HepG2 (cell line): ENCODE results near the gene EPS8L3. TPM values are rescaled to one million over a fixed set of nuclear protein-coding genes. Genes with fewer than 3 reads are reported as not detected.

Experiments used
- ATAC-seq: fragments of 200-7000 bp; cut with Tn5 transposase; 3 replicates; pipeline ENCODE4 v1.9.1; 2020; ENCODE audit warnings: mild to moderate bottlenecking, moderate library complexity
- BruUV-seq: library from RNA; stranded (reverse); fragments of 400-500 nt; replicated peaks from 2 replicates; lab custom pipeline; 2021; lab: Mats Ljungman, UMichigan
- CTCF ChIA-PET: fragments of 300-600 bp; formaldehyde crosslinking; extraction: SDS; loops from one replicate; lab custom pipeline; 2021; ENCODE audit warnings: low total read pairs, inconsistent platforms, low intra/inter-chr PET ratio; lab: Yijun Ruan, JAX
- POLR2A ChIA-PET: fragments of 350-600 bp; sonication (Branson Sonifier 250); formaldehyde crosslinking; loops from one replicate; lab custom pipeline; 2020; ENCODE audit warnings: antibody characterized with exemption, inconsistent platforms; lab: Yijun Ruan, JAX
- DNase-seq: peaks from one replicate; pipeline ENCODE4 v3.0.0-alpha.2; 2015; ENCODE audit warnings: low spot score
- FAIRE-seq: peaks from 3 replicates; lab custom pipeline; 2011; peaks lifted over from hg19 to GRCh38; lab: Jason Lieb, UNC
- H2AFZ ChIP-seq: one replicate; pipeline ENCODE4 v1.6.1; 2011; ENCODE audit warnings: low read length, inconsistent platforms
- H3K27ac ChIP-seq: fragments of 300-600 bp; 3 replicates; pipeline ENCODE4 v1.8.0; 2011; ENCODE audit warnings: mixed run types, mild to moderate bottlenecking, mixed read lengths, low read length, inconsistent platforms; ENCODE audit not compliant: insufficient read depth; ENCODE audit errors: extremely low read length
- H3K27me3 ChIP-seq, 2 experiments: fragments of 200-600 bp in 1 of 2; 2 replicates in 1 of 2; 3 replicates in 1 of 2; pipeline versions ENCODE4 v1.6.0 to v1.8.0; 2011; ENCODE audit warnings: low read length in 2 of 2, mild to moderate bottlenecking in 2 of 2, moderate library complexity in 2 of 2, inconsistent platforms in 1 of 2; ENCODE audit not compliant: insufficient read depth in 2 of 2, control insufficient read depth in 1 of 2
- H3K36me3 ChIP-seq, 2 experiments: fragments of 200-600 bp in 1 of 2; replicated peaks in 1 of 2; 2 replicates in 1 of 2; 3 replicates in 1 of 2; pipeline versions ENCODE4 v1.5.1 to v1.8.0; 2011; ENCODE audit warnings: low read length in 2 of 2, inconsistent platforms in 1 of 2; ENCODE audit not compliant: insufficient read depth in 2 of 2, control insufficient read depth in 1 of 2
- H3K4me1 ChIP-seq: 2 replicates; pipeline ENCODE4 v1.5.1; 2012; ENCODE audit warnings: low read length, inconsistent platforms; ENCODE audit not compliant: insufficient read depth
- H3K4me2 ChIP-seq: 2 replicates; pipeline ENCODE4 v1.6.0; 2011; ENCODE audit warnings: low read depth, low read length, inconsistent platforms
- H3K4me3 ChIP-seq, 3 experiments: fragments of 200-600 bp in 1 of 3; sonication (generic), shearing (Covaris generic) in 1 of 3; replicated peaks in 1 of 3; 2 replicates each; pipeline ENCODE4 v1.5.1; 2011 to 2016; ENCODE audit warnings: low read length in 3 of 3, inconsistent platforms in 2 of 3, low read depth in 2 of 3, mild to moderate bottlenecking in 2 of 3, control low read depth in 1 of 3, mixed read lengths in 1 of 3; ENCODE audit not compliant: insufficient read depth in 1 of 3
- H3K79me2 ChIP-seq: one replicate; pipeline ENCODE4 v1.6.1; 2011; ENCODE audit warnings: low read length, inconsistent platforms; ENCODE audit not compliant: insufficient read depth
- H3K9ac ChIP-seq: 2 replicates; pipeline ENCODE4 v1.6.0; 2011; ENCODE audit warnings: mild to moderate bottlenecking, low read depth, low read length, inconsistent platforms; ENCODE audit not compliant: insufficient read depth
- H3K9me3 ChIP-seq: 2 replicates; pipeline ENCODE4 v1.5.1; 2012; ENCODE audit warnings: mild to moderate bottlenecking, low read length
- H4K20me1 ChIP-seq: 2 replicates; pipeline ENCODE4 v1.6.0; 2011; ENCODE audit warnings: inconsistent platforms, mild to moderate bottlenecking, low read length, moderate library complexity; ENCODE audit not compliant: insufficient read depth
- CTCF ChIP-seq: sonication (generic); formaldehyde crosslinking; IDR thresholded peaks from 2 replicates; pipeline ENCODE4 v1.5.0; 2020; ENCODE audit warnings: mild to moderate bottlenecking, missing genetic modification reagents, moderate library complexity
- JARID2 ChIP-seq: sonication (generic); formaldehyde crosslinking; IDR thresholded peaks from 2 replicates; pipeline ENCODE4 v1.8.1; 2023; ENCODE audit warnings: missing genetic modification reagents, inconsistent platforms; ENCODE audit not compliant: insufficient replicate concordance
- MAFF ChIP-seq: IDR thresholded peaks from 2 replicates; pipeline ENCODE4 v1.6.1; 2011; ENCODE audit warnings: low read depth, low read length, improper control_type of control experiment
- MAFK ChIP-seq, 2 experiments: IDR thresholded peaks in 1 of 2; conservative IDR thresholded peaks in 1 of 2; 2 replicates each; pipeline ENCODE4 v1.6.1; 2011; ENCODE audit warnings: improper control_type of control experiment in 2 of 2, low read length in 2 of 2
- NFRKB ChIP-seq: fragments of 450-650 bp; IDR thresholded peaks from 2 replicates; pipeline ENCODE4 v1.6.1; 2017
- PHB2 ChIP-seq: fragments of 450-650 bp; IDR thresholded peaks from 2 replicates; pipeline ENCODE4 v1.6.1; 2018; ENCODE audit not compliant: partially characterized antibody
- RELA ChIP-seq: sonication (generic); formaldehyde crosslinking; IDR thresholded peaks from 2 replicates; pipeline ENCODE4 v1.4.0; 2020; ENCODE audit warnings: missing genetic modification reagents
- ZMYM4 ChIP-seq: sonication (generic); formaldehyde crosslinking; IDR thresholded peaks from 2 replicates; pipeline ENCODE4 v1.8.1; 2023; ENCODE audit warnings: mild to moderate bottlenecking, missing genetic modification reagents
- ZNF12 ChIP-seq: sonication (generic); formaldehyde crosslinking; IDR thresholded peaks from 2 replicates; pipeline ENCODE4 v1.5.0; 2020; ENCODE audit warnings: missing genetic modification reagents
- ZNF558 ChIP-seq: sonication (generic); formaldehyde crosslinking; IDR thresholded peaks from 2 replicates; pipeline ENCODE4 v1.9.0; 2022; ENCODE audit warnings: mild to moderate bottlenecking, missing genetic modification reagents, borderline replicate concordance
- ZNF644 ChIP-seq: IDR thresholded peaks from 2 replicates; pipeline ENCODE4 v1.6.1; 2016; ENCODE audit warnings: low read depth
- ZNF660 ChIP-seq: sonication (generic); formaldehyde crosslinking; IDR thresholded peaks from 2 replicates; pipeline ENCODE4 v1.5.1; 2020; ENCODE audit warnings: mild to moderate bottlenecking, low read depth, missing genetic modification reagents, borderline replicate concordance
- ZNF704 ChIP-seq: sonication (generic); formaldehyde crosslinking; IDR thresholded peaks from 2 replicates; pipeline ENCODE4 v1.8.1; 2023; ENCODE audit warnings: mild to moderate bottlenecking, inconsistent platforms, moderate library complexity, missing genetic modification reagents, borderline replicate concordance
- ZNF749 ChIP-seq: sonication (generic); formaldehyde crosslinking; IDR thresholded peaks from 2 replicates; pipeline ENCODE4 v1.8.0; 2022; ENCODE audit warnings: mild to moderate bottlenecking, missing genetic modification reagents, moderate library complexity, borderline replicate concordance
- WGBS: methylation state at CpG from one replicate; pipeline ENCODE4 v1.1.6; 2017; ENCODE audit warnings: low lambda C conversion rate; 5-methylcytosine and 5-hydroxymethylcytosine counted together
- in situ Hi-C: cut with HindIII; loops from 2 replicates; pipeline ENCODE4 v1.10.0; 2017; ENCODE audit warnings: low pct_unique_long_range_greater_than_20kb; ENCODE audit not compliant: extremely low pct_ligation_motif_present
- intact Hi-C: fragments of 100-400 bp; cut with micrococcal nuclease; formaldehyde crosslinking; loops from one replicate; pipeline ENCODE4 v1.10.0; 2022; ENCODE audit not compliant: unreplicated experiment
- polyA plus RNA-seq, 8 experiments: library from polyadenylated mRNA; depleted of rRNA in 3 of 8; stranded (reverse) in 7 of 8; unstranded in 1 of 8; fragments of >200 nt; fragmentation: Illumina TruSeq in 4 of 8; extraction: Trizol in 4 of 8; gene quantifications; 2 replicates each; pipeline versions ENCODE4 v1.2.1 to v1.2.3, GENCODE V29; 2011 to 2016; ENCODE audit warnings: low read depth in 4 of 8, missing spikeins in 1 of 8, mixed read lengths in 1 of 8; ENCODE audit not compliant: insufficient read depth in 1 of 8
- total RNA-seq, 5 experiments: library from RNA; depleted of rRNA; stranded (reverse); fragments of >200 nt; fragmentation: Illumina TruSeq; extraction: Trizol; gene quantifications; 2 replicates each; pipeline ENCODE4 v1.2.3, GENCODE V29; 2016; ENCODE audit warnings: low read depth in 1 of 5

EPS8L3 gene
- total and polyA plus RNA-seq, 2 of the 13 experiments (the other 11 are each of a cell fraction or from before 2014, with no cell fraction given), result 18.2 to 106 TPM

- intact Hi-C loops (loop anchor here (10.0 kb wide), 1 partner anchor 269 kb away; the partner anchor contains the start of gene AHCYL1), in situ Hi-C loops (loop anchor here (5.0 to 10.0 kb wide), 3 partner anchors 51 to 171 kb away; partner anchors contain the start of genes GNAI3 and GSTM2)
- Histone ChIP-seq H3K4me1 (no peaks in the 10 kb centered on the region), H3K4me2 (no peak overlapping the region), H3K27ac (no peak overlapping the region)
- 42% methylated on average over 3 of the region's 3 CpGs for WGBS
- TF ChIP-seq MAFK (conservative IDR thresholded peaks at IDR 0.05 in 1 of 2, IDR thresholded peaks at IDR 0.05 in 1 of 2; ENCODE audit: low read length in 2 of 2) (peak; percentile 37 to 69; a peak in 3 of 4 replicates), MAFF (0 out of 2 replicates have a peak, but pooled peaks have one; percentile 20), JARID2 (no peak)
- TF ChIP-seq, all 625 proteins: peak for 2
- Histone ChIP-seq H3K9ac (no peak overlapping the region), H3K4me3 (no peak overlapping the region), H4K20me1 (no peaks in the 10 kb centered on the region), H3K27me3 (peaks cover 3 to 35% of the 10 kb centered on the region in 2 experiments; a peak in 3 of 5 replicates), H3K36me3 (no peaks in the 10 kb centered on the region), H3K79me2 (no peaks in the 10 kb centered on the region), H3K9me3 (no peaks in the 10 kb centered on the region), H2AFZ (no peak overlapping the region)
- ChIA-PET POLR2A (no interaction called here), CTCF (no interaction called here)
- no peak for FAIRE-seq
- no TSS peak for BruUV-seq
- DNase-seq, result no peak
- ATAC-seq, result no peak
Measured at GRCh38 chr1:109716121-109716520, 47.6 kb downstream of the EPS8L3 start.

- peaks cover 3 to 35% of the 10 kb centered on the region in 2 experiments; a peak in 3 of 5 replicates for H3K27me3 ChIP-seq
- no peak for DNase-seq
- H3K27ac ChIP-seq, result no peak overlapping the region
- CTCF ChIA-PET, result no interaction called here
- H3K36me3 ChIP-seq, result no peaks in the 10 kb centered on the region
- FAIRE-seq, result no peak
- in situ Hi-C loops (loop anchor here (5.0 to 10.0 kb wide), 3 partner anchors 50 to 170 kb away; partner anchors contain the start of genes GNAI3 and GSTM2), intact Hi-C loops (loop anchor here (10.0 kb wide), 1 partner anchor 270 kb away; the partner anchor contains the start of gene AHCYL1)
- no peaks in the 10 kb centered on the region for H3K9me3 ChIP-seq
- 39% methylated on average over 12 of the region's 12 CpGs for WGBS
- H3K4me2 ChIP-seq, result no peak overlapping the region
- BruUV-seq, result no TSS peak
- POLR2A ChIA-PET, result no interaction called here
- no peak overlapping the region for H2AFZ ChIP-seq
- no peaks in the 10 kb centered on the region for H4K20me1 ChIP-seq
- no peaks in the 10 kb centered on the region for H3K79me2 ChIP-seq
- TF ChIP-seq ZNF660 (no peak), PHB2 (no peak), ZNF12 (CRISPR knock-in tag) (no peak), ZMYM4 (CRISPR knock-in tag) (no peak), ZNF644 (CRISPR knock-in tag) (no peak), CTCF (no peak), ZNF749 (no peak), ZNF704 (no peak), NFRKB (no peak), ZNF558 (CRISPR knock-in tag) (no peak), RELA (CRISPR knock-in tag) (no peak)
- H3K9ac ChIP-seq, result no peak overlapping the region
- ATAC-seq, result no peak
- H3K4me3 ChIP-seq, result no peak overlapping the region
- H3K4me1 ChIP-seq, result no peaks in the 10 kb centered on the region
Measured at GRCh38 chr1:109714661-109715372, 48.9 kb downstream of the EPS8L3 start.
